SU-DHL-6 (cell line): ENCODE measurements around the gene OSGEP.

ENCODE experiments used
- EZH2phosphoT487 ChIP-seq: fragments of 200-600 bp; sonication (generic), shearing (Covaris generic); conservative IDR thresholded peaks from 2 replicates; pipeline ENCODE4 v1.6.1; 2018; ENCODE audit warnings: mild to moderate bottlenecking, antibody characterized with exemption, low read length, moderate library complexity, mixed read lengths
- TF ChIP-seq, protein P1 (sequence below): fragments of 200-600 bp; sonication (generic); IDR thresholded peaks from one replicate; pipeline ENCODE4 v1.5.1; 2017; ENCODE audit warnings: antibody characterized with exemption, mild to moderate bottlenecking, low read length, moderate library complexity; ENCODE audit not compliant: insufficient read depth, poor library complexity, severe bottlenecking

GRCh38 chr14:20492486-20492885 is 37.9 kb upstream of the OSGEP start:
- TF ChIP-seq, protein P1, sequence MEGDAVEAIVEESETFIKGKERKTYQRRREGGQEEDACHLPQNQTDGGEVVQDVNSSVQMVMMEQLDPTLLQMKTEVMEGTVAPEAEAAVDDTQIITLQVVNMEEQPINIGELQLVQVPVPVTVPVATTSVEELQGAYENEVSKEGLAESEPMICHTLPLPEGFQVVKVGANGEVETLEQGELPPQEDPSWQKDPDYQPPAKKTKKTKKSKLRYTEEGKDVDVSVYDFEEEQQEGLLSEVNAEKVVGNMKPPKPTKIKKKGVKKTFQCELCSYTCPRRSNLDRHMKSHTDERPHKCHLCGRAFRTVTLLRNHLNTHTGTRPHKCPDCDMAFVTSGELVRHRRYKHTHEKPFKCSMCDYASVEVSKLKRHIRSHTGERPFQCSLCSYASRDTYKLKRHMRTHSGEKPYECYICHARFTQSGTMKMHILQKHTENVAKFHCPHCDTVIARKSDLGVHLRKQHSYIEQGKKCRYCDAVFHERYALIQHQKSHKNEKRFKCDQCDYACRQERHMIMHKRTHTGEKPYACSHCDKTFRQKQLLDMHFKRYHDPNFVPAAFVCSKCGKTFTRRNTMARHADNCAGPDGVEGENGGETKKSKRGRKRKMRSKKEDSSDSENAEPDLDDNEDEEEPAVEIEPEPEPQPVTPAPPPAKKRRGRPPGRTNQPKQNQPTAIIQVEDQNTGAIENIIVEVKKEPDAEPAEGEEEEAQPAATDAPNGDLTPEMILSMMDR = no peak
- TF ChIP-seq EZH2phosphoT487 = no peak
